Ascending aorta (tissue), 2 donors: Measurements from ENCODE around the gene ACTN1. TPM values are rescaled to one million over a fixed set of nuclear protein-coding genes. Genes with fewer than 3 reads are reported as not detected.

ENCODE experiments used
- DNase-seq, 2 donors: peaks; one replicate each; pipeline ENCODE4 v3.0.0-alpha.2; 2019; ENCODE audit warnings: low spot score in 2 of 2
- H3K27ac ChIP-seq, 2 donors: fragments of 200-600 bp; sonication (generic); one replicate each; pipeline ENCODE4 v1.5.1; 2016 to 2017; ENCODE audit warnings: mild to moderate bottlenecking in 1 of 2
- H3K27me3 ChIP-seq: fragments of 200-600 bp; sonication (generic); one replicate; pipeline ENCODE4 v1.5.1; 2017
- H3K36me3 ChIP-seq, 2 donors: fragments of 200-600 bp; sonication (generic); one replicate each; pipeline ENCODE4 v1.5.1; 2016
- H3K4me1 ChIP-seq, 2 donors: fragments of 200-600 bp; sonication (generic); one replicate each; pipeline ENCODE4 v1.5.1; 2016 to 2017; ENCODE audit warnings: mild to moderate bottlenecking in 1 of 2
- H3K4me3 ChIP-seq, 2 donors: fragments of 200-600 bp; sonication (generic); one replicate each; pipeline ENCODE4 v1.5.1; 2016 to 2017; ENCODE audit warnings: mild to moderate bottlenecking in 1 of 2
- H3K9me3 ChIP-seq, 2 donors: fragments of 200-600 bp; sonication (generic); one replicate each; pipeline ENCODE4 v1.5.1; 2016
- intact Hi-C: fragments of 100-400 bp; cut with DNase I; formaldehyde crosslinking; loops from one replicate; pipeline ENCODE4 v1.15.1; 2023
- total RNA-seq: library from RNA; depleted of rRNA; stranded (reverse); fragments of >200 nt; gene quantifications from one replicate; pipeline ENCODE4 v1.1.0, GENCODE V29; 2016
- TF ChIP-seq, protein P1 (sequence below), 3 experiments: fragments of 200-600 bp in 2 of 3; fragments of 450-650 bp in 1 of 3; sonication (generic) in 2 of 3; IDR thresholded peaks; one replicate each; pipeline ENCODE4 v1.5.1; 2016 to 2019; ENCODE audit warnings: antibody characterized with exemption in 3 of 3, mild to moderate bottlenecking in 1 of 3, moderate library complexity in 1 of 3

The ACTN1 gene
- total RNA-seq, 1 donor from 2014 or later = 814 TPM

DNA sequence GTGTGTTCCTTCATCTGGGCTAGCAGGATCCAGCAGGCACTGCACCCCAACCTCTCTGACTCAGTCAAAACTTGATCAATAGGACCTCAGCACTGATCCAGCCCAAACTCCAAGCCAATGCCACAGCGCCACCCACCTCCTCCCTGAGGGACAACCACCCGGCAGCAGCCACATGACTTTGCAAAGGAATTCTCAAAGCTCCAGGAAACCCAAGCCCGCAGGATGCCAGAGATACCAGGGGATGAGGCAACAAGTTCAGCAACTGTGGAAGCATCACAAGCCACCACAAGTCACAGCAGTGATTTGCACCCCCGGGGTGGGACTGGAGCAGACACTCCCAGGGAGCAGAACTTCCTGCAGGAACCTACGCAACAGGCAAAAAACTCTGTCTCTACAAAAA lies 37.3 kb downstream of the ACTN1 start:
- peaks cover 58 to 95% of the 10 kb centered on the region in 2 donors for H3K4me1 ChIP-seq
- no peaks in the 10 kb centered on the region for H3K9me3 ChIP-seq
- peak overlapping the region in 1 of 2 donors; percentile 7 for H3K4me3 ChIP-seq
- DNase-seq = peak in 1 of 2 donors; percentile 94
- H3K36me3 ChIP-seq = peaks cover 0 to 6% of the 10 kb centered on the region in 2 donors
- intact Hi-C loops = loop anchor here (5.0 kb wide), 1 partner anchor 150 kb away; the partner anchor contains the start of gene ZFP36L1
- peak overlapping the region; percentile 93 for H3K27ac ChIP-seq
- no peaks in the 10 kb centered on the region for H3K27me3 ChIP-seq
- TF ChIP-seq, protein P1, sequence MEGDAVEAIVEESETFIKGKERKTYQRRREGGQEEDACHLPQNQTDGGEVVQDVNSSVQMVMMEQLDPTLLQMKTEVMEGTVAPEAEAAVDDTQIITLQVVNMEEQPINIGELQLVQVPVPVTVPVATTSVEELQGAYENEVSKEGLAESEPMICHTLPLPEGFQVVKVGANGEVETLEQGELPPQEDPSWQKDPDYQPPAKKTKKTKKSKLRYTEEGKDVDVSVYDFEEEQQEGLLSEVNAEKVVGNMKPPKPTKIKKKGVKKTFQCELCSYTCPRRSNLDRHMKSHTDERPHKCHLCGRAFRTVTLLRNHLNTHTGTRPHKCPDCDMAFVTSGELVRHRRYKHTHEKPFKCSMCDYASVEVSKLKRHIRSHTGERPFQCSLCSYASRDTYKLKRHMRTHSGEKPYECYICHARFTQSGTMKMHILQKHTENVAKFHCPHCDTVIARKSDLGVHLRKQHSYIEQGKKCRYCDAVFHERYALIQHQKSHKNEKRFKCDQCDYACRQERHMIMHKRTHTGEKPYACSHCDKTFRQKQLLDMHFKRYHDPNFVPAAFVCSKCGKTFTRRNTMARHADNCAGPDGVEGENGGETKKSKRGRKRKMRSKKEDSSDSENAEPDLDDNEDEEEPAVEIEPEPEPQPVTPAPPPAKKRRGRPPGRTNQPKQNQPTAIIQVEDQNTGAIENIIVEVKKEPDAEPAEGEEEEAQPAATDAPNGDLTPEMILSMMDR (IDR thresholded peaks at IDR 0.05) = peak; percentile 42 to 71 (median 65)

DNA sequence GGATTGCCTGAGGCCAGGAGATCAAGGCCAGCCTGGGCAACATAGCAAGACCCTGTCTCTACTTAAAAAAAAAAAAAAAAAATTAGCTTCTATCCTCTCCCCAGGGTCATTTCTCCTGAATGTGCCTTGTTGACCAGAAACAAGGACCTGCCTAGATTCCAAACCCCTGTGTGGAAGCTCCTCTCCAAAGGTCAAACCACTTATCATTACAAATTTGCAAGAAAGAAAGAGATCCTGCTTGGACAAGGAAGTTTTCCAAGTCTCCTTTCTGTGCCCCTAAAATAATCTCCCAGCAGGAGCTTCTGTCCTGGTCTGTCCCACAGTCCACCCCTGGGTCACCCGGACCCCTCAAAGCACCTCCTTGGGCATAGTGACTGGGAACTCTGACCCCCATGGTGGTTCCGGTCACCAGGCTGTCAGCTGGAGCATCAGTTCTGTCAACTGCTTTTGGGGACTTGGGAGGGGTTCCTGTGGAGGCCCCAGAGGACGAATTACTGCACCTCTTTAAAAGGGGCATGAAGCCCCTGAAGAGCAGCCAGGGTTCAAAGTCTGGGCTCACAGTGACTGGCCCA lies 38.4 kb downstream of the ACTN1 start:
- Histone ChIP-seq H3K27me3 (no peaks in the 10 kb centered on the region), H3K27ac (peak overlapping the region; percentile 93), H3K9me3 (no peaks in the 10 kb centered on the region), H3K4me3 (peak overlapping the region in 1 of 2 donors; percentile 7), H3K36me3 (peaks cover 0 to 6% of the 10 kb centered on the region in 2 donors), H3K4me1 (peaks cover 61 to 95% of the 10 kb centered on the region in 2 donors)
- DNase-seq = no peak
- intact Hi-C loops = loop anchor here (5.0 kb wide), 1 partner anchor 148 kb away; the partner anchor contains the start of gene ZFP36L1
- TF ChIP-seq, protein P1 (IDR thresholded peaks at IDR 0.05) = no peak

DNA sequence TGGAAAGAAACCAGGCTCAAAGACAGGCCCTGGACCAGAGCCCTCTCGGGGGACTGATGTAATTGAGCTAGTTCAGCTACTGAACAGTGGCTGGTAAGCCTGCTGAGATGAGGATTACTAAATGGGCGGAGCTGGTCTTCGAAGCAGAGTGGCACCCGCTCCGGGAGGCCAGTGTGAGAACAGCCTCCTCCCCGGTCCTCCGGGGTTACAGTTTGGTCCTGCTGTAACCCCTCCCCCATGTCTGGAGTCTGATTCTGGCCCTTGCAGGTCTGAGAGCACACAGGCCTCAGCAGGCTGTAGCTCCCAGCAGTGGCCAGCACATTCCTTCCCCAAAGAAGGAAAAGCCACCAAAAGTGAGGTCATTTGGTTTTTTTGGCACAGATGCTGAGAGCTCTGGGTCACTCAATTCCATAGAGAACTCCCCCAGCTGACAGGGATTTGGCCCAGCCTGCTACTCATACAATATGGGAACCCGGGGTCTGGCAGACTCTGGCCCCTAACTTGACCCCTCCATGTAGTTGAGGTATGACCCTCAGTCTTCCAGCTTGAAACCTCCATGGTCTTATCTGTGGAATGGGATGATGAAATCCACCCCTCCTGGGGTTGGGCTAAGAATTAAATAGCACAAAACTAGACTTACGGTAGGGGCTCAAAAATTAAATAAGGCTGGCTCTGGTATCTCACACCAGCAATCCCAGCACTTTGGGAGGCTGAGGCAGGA lies 39.0 kb downstream of the ACTN1 start:
- intact Hi-C loops = loop anchor here (2.0 to 5.0 kb wide), 2 partner anchors 15 to 148 kb away; partner anchors contain the start of gene ZFP36L1
- peaks cover 62 to 96% of the 10 kb centered on the region in 2 donors for H3K4me1 ChIP-seq
- H3K4me3 ChIP-seq = peak overlapping the region in 1 of 2 donors; percentile 47
- TF ChIP-seq, protein P1 (IDR thresholded peaks at IDR 0.05) = no peak
- H3K36me3 ChIP-seq = peaks cover 0 to 6% of the 10 kb centered on the region in 2 donors
- H3K27me3 ChIP-seq = no peaks in the 10 kb centered on the region
- peak; percentile 83 to 97 for DNase-seq
- no peaks in the 10 kb centered on the region for H3K9me3 ChIP-seq
- H3K27ac ChIP-seq = peak overlapping the region; percentile 93

DNA sequence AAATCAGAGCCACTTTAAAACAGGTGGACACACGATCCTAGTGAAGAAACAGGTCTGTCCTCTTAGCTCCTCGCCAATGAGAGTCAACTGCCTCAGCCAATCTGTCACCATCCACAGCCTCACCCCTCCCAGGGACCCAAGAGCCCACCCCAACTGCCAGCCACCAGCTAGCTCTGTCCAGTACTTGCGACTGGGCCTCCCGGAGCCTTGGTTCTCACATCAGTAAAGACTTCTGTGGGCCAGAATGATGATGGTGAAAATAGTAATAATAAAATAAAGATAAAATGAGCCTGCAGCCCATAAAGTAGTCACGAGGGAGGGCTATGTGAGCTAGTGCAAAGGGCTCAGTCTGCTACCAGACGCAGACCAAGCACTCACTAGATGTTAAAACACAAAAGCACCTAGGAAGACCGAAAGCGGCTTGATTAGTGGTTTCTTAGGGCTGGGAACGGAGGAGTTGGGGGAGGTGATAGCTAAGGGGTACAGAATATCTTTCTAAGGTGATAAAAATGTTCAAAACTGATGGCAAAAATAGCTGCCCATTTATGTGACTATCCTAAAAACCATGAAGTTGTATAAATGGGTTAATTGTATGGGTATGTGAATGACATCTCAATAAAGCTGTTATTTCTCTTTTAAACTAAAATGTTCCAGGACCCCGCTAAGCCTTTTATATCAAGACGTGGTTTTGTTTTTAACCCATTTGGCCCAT lies 39.8 kb downstream of the ACTN1 start:
- Histone ChIP-seq H3K27ac (peak overlapping the region; percentile 93), H3K27me3 (no peaks in the 10 kb centered on the region), H3K36me3 (peaks cover under 1 to 6% of the 10 kb centered on the region in 2 donors), H3K4me1 (peaks cover 55 to 96% of the 10 kb centered on the region in 2 donors), H3K4me3 (peak overlapping the region; percentile 2 to 47), H3K9me3 (no peaks in the 10 kb centered on the region)
- TF ChIP-seq, protein P1 (IDR thresholded peaks at IDR 0.05) = no peak
- intact Hi-C loops = loop anchor here (2.0 kb wide), 1 partner anchor 15 kb away; no protein-coding TSS in a partner anchor
- no peak for DNase-seq
